Tibial nerve (tissue), 3 donors: ENCODE data around the gene DGUOK.

Source experiments
- CTCF ChIP-seq, 5 experiments: fragments of 200-600 bp in 3 of 5; fragments of 450-650 bp in 2 of 5; sonication (generic) in 3 of 5; IDR thresholded peaks; one replicate each; pipeline ENCODE4 v1.5.1; 2016 to 2019; ENCODE audit warnings: antibody characterized with exemption in 5 of 5, mild to moderate bottlenecking in 3 of 5, moderate library complexity in 2 of 5
- POLR2A ChIP-seq, 2 donors: fragments of 450-650 bp; IDR thresholded peaks; one replicate each; pipeline ENCODE4 v1.6.1; 2017; ENCODE audit warnings: antibody characterized with exemption in 2 of 2, mild to moderate bottlenecking in 2 of 2, moderate library complexity in 2 of 2

- TF ChIP-seq CTCF (IDR thresholded peaks at IDR 0.05) (no peak), POLR2A (IDR thresholded peaks at IDR 0.05) (no peak)
Observed at GRCh38 chr2:73907840-73908452, 18.7 kb upstream of the DGUOK start.
